ENCODE data around the gene CNPY1.
"Not testable (repeated sequence)": the region's sequence is repeated elsewhere in the genome, so short reads cannot be mapped to it uniquely, and the experiment has no call there.

Gene CNPY1

DNA sequence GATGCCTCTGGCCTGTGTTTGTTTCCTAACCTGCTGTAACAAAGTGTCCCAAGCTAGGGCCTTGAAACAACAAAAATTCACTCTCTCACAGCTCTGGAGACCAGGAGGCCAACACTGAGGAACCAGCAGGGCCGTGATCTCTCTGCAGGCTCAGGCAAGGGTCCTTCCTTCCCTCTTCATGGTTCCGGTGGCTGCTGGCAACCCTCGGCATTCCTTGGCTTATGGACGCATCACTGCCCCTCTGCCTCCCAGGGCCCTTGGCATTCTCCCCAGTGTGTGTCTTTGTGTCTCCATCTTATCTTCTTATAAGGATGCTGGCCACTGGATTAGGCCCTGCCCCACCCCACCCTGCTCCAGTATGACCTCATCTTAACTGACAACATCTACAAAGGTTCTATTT, 17.0 kb downstream of the CNPY1 start:
- H3K27me3 ChIP-seq (ENCODE audit: control insufficient read depth in 1 of 2, insufficient read depth in 2 of 2, low read length in 2 of 2) = peaks cover 38 to 58% of the 10 kb centered on the region in 2 donors
- no peak overlapping the region for H3K4me3 ChIP-seq (ENCODE audit: low read depth in 1 of 2, low read length in 2 of 2)
- no peak overlapping the region for H3K9ac ChIP-seq (ENCODE audit: low read length)
- no peak overlapping the region for H3K27ac ChIP-seq (ENCODE audit: low read depth, low read length)
- H3K36me3 ChIP-seq (ENCODE audit: insufficient read depth, low read length) = no peaks in the 10 kb centered on the region
- H3K9me3 ChIP-seq (ENCODE audit: low read length) = no peaks in the 10 kb centered on the region
- H3K4me1 ChIP-seq (ENCODE audit: insufficient read depth, low read length) = peaks cover 12% of the 10 kb centered on the region

DNA sequence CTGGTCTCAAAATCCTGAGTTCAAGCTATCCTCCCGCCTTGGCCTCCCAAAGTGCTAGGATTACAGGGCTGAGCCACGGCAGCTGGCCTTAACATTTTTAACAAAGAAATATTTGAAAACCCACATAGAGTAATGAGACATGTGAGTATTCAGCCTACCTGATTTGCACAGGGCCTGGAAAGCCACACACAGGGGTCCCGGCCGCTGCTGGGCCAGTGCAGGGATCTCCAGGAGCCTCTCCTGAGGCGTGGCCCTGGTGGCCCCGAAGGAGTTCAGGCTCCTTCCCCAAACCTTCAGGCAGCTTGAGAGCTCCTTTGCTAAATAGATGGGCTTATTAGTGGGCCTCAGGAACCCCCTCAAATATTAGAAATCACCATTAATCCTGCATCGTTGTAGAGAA, 18.7 kb downstream of the CNPY1 start:
- no peak overlapping the region for H3K9ac ChIP-seq (ENCODE audit: low read length)
- no peak overlapping the region for H3K27ac ChIP-seq (ENCODE audit: low read depth, low read length)
- H3K9me3 ChIP-seq (ENCODE audit: low read length) = no peaks in the 10 kb centered on the region
- no peak overlapping the region for H3K4me3 ChIP-seq (ENCODE audit: low read depth in 1 of 2, low read length in 2 of 2)
- H3K27me3 ChIP-seq (ENCODE audit: control insufficient read depth in 1 of 2, insufficient read depth in 2 of 2, low read length in 2 of 2) = peaks cover 22 to 46% of the 10 kb centered on the region in 2 donors
- H3K4me1 ChIP-seq (ENCODE audit: insufficient read depth, low read length) = no peaks in the 10 kb centered on the region
- H3K36me3 ChIP-seq (ENCODE audit: insufficient read depth, low read length) = no peaks in the 10 kb centered on the region

DNA sequence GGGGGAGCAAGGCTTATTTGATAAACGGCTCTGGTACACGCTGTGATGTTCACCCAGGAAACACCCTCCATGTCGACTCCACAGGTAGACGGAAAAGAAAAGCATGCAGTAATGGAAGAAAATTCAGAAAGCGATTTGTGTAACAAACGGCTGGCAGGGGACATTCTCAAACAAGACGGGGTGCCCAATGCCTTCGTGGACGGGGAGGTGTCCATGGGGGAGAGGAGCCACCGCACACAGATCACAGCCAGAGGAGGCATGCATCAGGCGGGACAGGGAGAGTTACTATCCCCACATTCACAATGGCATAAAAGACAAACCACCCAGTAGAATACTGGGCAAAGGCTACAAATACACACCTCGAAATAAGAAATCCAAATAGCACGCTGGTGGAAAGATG, 20.1 kb downstream of the CNPY1 start:
- H3K9me3 ChIP-seq (ENCODE audit: low read length) = no peaks in the 10 kb centered on the region
- H3K4me1 ChIP-seq (ENCODE audit: insufficient read depth, low read length) = no peaks in the 10 kb centered on the region
- no peak overlapping the region for H3K4me3 ChIP-seq (ENCODE audit: low read depth in 1 of 2, low read length in 2 of 2)
- no peaks in the 10 kb centered on the region for H3K36me3 ChIP-seq (ENCODE audit: insufficient read depth, low read length)
- no peak overlapping the region for H3K27ac ChIP-seq (ENCODE audit: low read depth, low read length)
- no peak overlapping the region for H3K9ac ChIP-seq (ENCODE audit: low read length)
- peaks cover 9 to 39% of the 10 kb centered on the region in 2 donors for H3K27me3 ChIP-seq (ENCODE audit: control insufficient read depth in 1 of 2, insufficient read depth in 2 of 2, low read length in 2 of 2)

DNA sequence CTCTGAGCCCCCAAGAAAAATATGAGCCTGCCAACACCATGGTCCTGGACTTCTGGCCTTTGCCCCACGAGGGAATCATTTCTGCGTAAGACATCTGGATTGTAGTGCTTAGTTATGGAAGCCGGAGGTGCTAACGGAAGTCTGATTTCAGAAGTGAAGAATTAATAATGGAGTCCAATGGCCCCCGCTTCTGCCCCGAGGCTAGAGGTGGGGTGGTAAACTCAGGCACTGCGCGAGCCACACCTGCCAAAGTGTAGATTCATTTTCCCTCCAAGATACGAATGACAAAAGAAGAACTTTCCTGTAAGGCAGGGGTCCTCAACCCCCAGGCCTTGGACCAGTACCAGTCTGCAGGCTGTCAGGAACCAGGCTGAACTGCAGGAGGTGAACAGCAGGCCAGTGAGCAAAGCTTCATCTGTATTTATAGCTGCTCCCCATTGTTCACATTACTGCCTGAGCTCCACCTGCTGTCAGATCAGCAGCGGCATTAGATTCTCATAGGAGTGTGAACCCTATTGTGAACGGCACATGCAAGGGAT, 22.3 kb downstream of the CNPY1 start:
- no peaks in the 10 kb centered on the region for H3K4me1 ChIP-seq (ENCODE audit: insufficient read depth, low read length)
- H3K4me3 ChIP-seq (ENCODE audit: low read depth in 1 of 2, low read length in 2 of 2) = no peak overlapping the region
- no peaks in the 10 kb centered on the region for H3K9me3 ChIP-seq (ENCODE audit: low read length)
- no peak overlapping the region for H3K9ac ChIP-seq (ENCODE audit: low read length)
- no peaks in the 10 kb centered on the region for H3K36me3 ChIP-seq (ENCODE audit: insufficient read depth, low read length)
- H3K27me3 ChIP-seq (ENCODE audit: control insufficient read depth in 1 of 2, insufficient read depth in 2 of 2, low read length in 2 of 2) = peaks cover 0 to 23% of the 10 kb centered on the region in 2 donors
- H3K27ac ChIP-seq (ENCODE audit: low read depth, low read length) = no peak overlapping the region

DNA sequence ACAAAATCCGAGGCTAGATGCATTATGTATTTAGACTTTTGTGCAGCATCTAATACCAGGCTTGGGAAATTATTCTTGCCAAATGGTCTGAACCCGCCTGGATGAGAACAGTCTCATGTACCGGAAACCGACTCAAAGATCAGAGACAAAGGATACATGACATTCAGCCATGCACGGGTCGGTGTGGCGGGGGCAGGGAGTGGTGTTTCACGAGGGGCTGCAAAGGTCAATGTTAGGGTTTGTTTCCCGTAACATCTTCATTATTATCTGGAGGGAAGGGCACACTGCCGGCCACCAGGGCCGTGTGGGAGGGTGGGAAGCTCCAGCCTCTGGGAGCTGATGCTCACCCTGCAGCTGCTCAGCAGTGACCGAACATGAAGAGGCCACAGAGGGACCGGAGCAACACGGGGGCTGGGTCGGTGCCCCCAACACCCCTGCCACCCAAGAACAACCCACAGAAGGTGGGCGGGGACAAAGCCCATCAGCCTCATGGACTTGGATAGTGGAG, 23.1 kb downstream of the CNPY1 start:
- Histone ChIP-seq H3K9ac (ENCODE audit: low read length) (no peak overlapping the region), H3K36me3 (ENCODE audit: insufficient read depth, low read length) (no peaks in the 10 kb centered on the region), H3K27me3 (ENCODE audit: control insufficient read depth in 1 of 2, insufficient read depth in 2 of 2, low read length in 2 of 2) (peaks cover 7 to 22% of the 10 kb centered on the region in 2 donors), H3K4me1 (ENCODE audit: insufficient read depth, low read length) (no peaks in the 10 kb centered on the region), H3K4me3 (ENCODE audit: low read depth in 1 of 2, low read length in 2 of 2) (no peak overlapping the region), H3K9me3 (ENCODE audit: low read length) (no peaks in the 10 kb centered on the region), H3K27ac (ENCODE audit: low read depth, low read length) (no peak overlapping the region)

DNA sequence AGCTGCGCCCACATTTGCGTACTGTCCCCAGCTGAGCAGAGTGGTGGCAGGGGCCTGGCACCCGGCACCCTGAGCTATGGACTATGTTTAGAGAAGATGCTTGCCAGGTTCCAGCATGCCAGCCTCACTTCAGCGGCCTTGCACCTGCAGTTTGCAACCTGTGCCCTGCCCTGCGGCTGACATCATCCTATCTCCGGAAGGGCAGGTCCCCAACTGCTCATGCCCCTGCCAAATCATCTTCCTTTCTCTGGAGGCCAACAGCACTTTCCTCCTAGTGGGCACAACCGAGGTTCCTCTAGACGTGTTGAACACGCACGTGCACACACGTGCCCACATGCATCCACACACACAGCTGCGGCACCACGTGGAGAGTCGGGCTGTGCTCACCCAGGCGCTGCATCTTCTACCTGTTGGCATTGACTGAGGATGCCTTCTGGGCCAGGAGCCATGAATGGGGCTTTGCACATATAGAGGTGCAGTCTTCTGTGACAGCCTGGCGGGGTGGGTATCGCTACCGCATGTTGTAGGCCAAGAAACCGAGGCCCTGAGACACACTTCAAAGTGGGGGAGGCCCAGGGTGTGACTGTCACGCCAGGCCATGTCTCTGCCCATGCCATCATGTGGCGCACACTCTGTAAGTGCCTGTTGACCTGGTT, 24.5 kb downstream of the CNPY1 start:
- no peaks in the 10 kb centered on the region for H3K4me1 ChIP-seq (ENCODE audit: insufficient read depth, low read length)
- no peaks in the 10 kb centered on the region for H3K36me3 ChIP-seq (ENCODE audit: insufficient read depth, low read length)
- H3K27ac ChIP-seq (ENCODE audit: low read depth, low read length) = no peak overlapping the region
- H3K9ac ChIP-seq (ENCODE audit: low read length) = no peak overlapping the region
- H3K9me3 ChIP-seq (ENCODE audit: low read length) = no peaks in the 10 kb centered on the region
- peaks cover 7 to 19% of the 10 kb centered on the region in 2 donors for H3K27me3 ChIP-seq (ENCODE audit: control insufficient read depth in 1 of 2, insufficient read depth in 2 of 2, low read length in 2 of 2)
- H3K4me3 ChIP-seq (ENCODE audit: low read depth in 1 of 2, low read length in 2 of 2) = no peak overlapping the region

DNA sequence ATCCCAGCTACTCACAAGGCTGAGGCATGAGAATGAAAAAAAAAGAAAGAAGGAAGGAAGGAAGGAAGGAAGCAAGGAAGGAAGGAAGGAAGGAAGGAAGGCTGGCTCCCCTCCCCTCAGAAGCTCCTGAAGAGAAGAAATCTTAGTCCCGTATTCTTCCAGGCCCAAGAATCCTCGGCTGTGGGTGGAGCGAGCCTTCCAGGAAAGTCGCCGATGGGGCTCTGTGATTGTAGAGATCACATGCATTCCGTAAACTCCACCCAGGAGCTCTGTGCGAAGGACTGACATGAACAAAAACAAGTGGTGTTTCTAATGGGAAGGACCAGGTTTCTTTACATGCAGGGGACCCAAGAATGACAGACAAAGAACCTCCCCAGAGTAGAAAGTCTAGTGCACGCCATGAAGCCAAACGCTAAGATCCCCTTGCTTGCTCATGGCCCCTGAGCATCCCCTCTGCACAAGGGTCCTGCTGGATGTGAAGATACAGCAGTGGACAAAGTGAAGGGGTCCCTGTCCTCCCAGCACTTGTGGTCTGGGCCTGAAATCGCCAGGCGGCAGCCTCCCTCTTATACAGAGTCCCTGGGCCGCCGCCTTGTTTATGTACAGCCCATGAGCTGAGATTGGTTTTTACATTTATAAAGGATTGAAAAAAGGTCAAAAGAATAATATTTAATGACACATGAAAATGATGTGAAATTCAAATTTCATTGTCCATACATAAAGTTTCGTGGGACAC, 25.2 kb downstream of the CNPY1 start:
- Histone ChIP-seq H3K27me3 (ENCODE audit: control insufficient read depth in 1 of 2, insufficient read depth in 2 of 2, low read length in 2 of 2) (peaks cover 7 to 19% of the 10 kb centered on the region in 2 donors), H3K27ac (ENCODE audit: low read depth, low read length) (no peak overlapping the region), H3K9me3 (ENCODE audit: low read length) (no peaks in the 10 kb centered on the region), H3K36me3 (ENCODE audit: insufficient read depth, low read length) (no peaks in the 10 kb centered on the region), H3K9ac (ENCODE audit: low read length) (no peak overlapping the region), H3K4me3 (ENCODE audit: low read depth in 1 of 2, low read length in 2 of 2) (no peak overlapping the region), H3K4me1 (ENCODE audit: insufficient read depth, low read length) (no peaks in the 10 kb centered on the region)

DNA sequence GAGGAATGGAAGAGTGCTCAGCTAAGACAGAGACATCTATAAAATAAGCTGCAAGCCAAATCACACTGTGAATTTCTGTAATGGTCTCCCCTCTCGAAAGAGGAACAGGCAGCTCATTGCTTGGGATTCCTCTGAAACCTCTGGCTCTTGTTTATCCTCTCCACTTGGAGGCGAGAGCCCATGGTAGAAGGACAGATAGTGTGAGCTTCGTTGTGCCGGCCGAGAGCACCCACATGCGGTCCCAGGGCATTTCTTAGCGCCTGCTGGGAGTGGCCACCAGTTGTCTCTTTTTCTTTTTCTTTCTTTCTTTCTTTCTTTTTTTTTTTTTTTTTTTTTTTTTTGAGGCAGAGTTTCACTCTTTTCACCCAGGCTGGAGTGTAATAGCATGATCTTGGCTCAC, 26.2 kb downstream of the CNPY1 start:
- no peaks in the 10 kb centered on the region for H3K9me3 ChIP-seq (ENCODE audit: low read length)
- H3K27ac ChIP-seq (ENCODE audit: low read depth, low read length) = no peak overlapping the region
- no peak overlapping the region for H3K9ac ChIP-seq (ENCODE audit: low read length)
- H3K27me3 ChIP-seq (ENCODE audit: control insufficient read depth in 1 of 2, insufficient read depth in 2 of 2, low read length in 2 of 2) = peaks cover 7 to 19% of the 10 kb centered on the region in 2 donors
- H3K4me1 ChIP-seq (ENCODE audit: insufficient read depth, low read length) = no peaks in the 10 kb centered on the region
- no peaks in the 10 kb centered on the region for H3K36me3 ChIP-seq (ENCODE audit: insufficient read depth, low read length)
- no peak overlapping the region for H3K4me3 ChIP-seq (ENCODE audit: low read depth in 1 of 2, low read length in 2 of 2)

DNA sequence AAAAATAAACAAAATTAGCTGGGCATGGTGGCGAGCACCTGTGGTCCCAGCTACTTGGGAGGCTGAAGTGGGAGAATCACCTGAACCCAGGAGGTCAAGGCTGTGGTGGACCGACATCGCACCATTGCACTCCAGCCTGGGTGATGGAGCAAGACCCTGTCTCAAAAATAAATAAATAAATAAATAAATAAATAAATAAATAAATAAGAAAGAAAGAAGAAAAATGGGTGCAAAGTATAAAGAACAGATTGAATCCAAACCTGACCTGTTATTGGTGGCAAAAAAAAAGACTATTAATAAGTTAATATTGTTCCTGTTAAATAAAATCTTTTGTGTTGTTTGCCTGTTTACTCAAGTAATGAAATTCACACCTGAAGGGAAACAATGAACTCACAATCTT, 27.0 kb downstream of the CNPY1 start:
- H3K4me1 ChIP-seq (ENCODE audit: insufficient read depth, low read length); H3K9ac ChIP-seq (ENCODE audit: low read length); H3K27ac ChIP-seq (ENCODE audit: low read depth, low read length); H3K9me3 ChIP-seq (ENCODE audit: low read length); H3K4me3 ChIP-seq (ENCODE audit: low read depth in 1 of 2, low read length in 2 of 2); H3K36me3 ChIP-seq (ENCODE audit: insufficient read depth, low read length): not testable (repeated sequence)
- H3K27me3 ChIP-seq (ENCODE audit: control insufficient read depth in 1 of 2, insufficient read depth in 2 of 2, low read length in 2 of 2) = peaks cover 7 to 19% of the 10 kb centered on the region in 2 donors

DNA sequence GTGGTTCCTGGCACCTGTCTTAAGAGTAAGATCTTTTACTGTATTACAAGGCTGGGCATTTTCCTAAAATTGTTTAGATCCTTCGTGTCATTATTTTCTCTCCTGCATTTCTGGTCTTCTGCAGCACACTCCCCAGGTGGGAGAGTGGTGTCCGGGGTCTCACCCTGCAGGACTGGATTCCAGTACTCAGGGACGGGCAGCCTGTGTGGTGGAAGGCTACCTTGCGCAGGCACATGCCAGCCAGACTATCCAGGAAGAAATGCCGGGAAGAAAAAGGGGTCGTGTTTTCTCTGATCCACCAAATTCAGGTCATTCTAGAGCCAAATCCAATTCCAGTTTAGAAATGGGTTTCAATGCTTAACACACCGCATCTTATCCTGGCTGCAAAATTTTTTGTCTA, 27.7 kb downstream of the CNPY1 start:
- Histone ChIP-seq H3K27ac (ENCODE audit: low read depth, low read length) (no peak overlapping the region), H3K36me3 (ENCODE audit: insufficient read depth, low read length) (no peaks in the 10 kb centered on the region), H3K4me1 (ENCODE audit: insufficient read depth, low read length) (no peaks in the 10 kb centered on the region), H3K4me3 (ENCODE audit: low read depth in 1 of 2, low read length in 2 of 2) (no peak overlapping the region), H3K9ac (ENCODE audit: low read length) (no peak overlapping the region), H3K9me3 (ENCODE audit: low read length) (no peaks in the 10 kb centered on the region), H3K27me3 (ENCODE audit: control insufficient read depth in 1 of 2, insufficient read depth in 2 of 2, low read length in 2 of 2) (peaks cover 7 to 18% of the 10 kb centered on the region in 2 donors)

DNA sequence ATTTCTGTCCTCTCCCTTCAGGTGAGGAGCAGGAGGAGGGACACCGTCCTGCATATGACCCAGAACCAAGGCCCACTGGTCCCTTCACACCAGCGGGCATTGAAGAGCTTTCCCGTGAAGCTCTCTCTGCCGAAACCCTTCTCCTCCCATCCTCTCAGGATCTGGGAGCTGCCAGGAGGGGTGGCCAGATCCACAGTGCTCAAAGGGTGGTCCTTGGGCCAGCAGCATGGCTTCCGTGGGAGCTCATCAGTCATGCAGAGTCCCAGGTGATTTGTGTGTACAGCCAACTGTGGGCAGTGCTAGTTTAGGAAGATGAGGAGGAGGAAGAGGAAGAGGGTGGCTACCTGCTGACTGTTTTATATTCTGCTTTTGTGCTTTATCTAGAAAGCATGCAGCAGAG, 28.4 kb downstream of the CNPY1 start:
- Histone ChIP-seq H3K4me3 (ENCODE audit: low read depth in 1 of 2, low read length in 2 of 2) (no peak overlapping the region), H3K36me3 (ENCODE audit: insufficient read depth, low read length) (no peaks in the 10 kb centered on the region), H3K27me3 (ENCODE audit: control insufficient read depth in 1 of 2, insufficient read depth in 2 of 2, low read length in 2 of 2) (peaks cover 7 to 14% of the 10 kb centered on the region in 2 donors), H3K9me3 (ENCODE audit: low read length) (no peaks in the 10 kb centered on the region), H3K27ac (ENCODE audit: low read depth, low read length) (no peak overlapping the region), H3K4me1 (ENCODE audit: insufficient read depth, low read length) (no peaks in the 10 kb centered on the region), H3K9ac (ENCODE audit: low read length) (no peak overlapping the region)

Measured in muscle layer of colon (tissue), 2 donors.